H9 (cell line): ENCODE results near the gene IL1RAP. TPM values are rescaled to one million over a fixed set of nuclear protein-coding genes. Genes with fewer than 3 reads are reported as not detected.

Experiments
- DNase-seq: peaks from one replicate; pipeline ENCODE4 v3.0.0-alpha.2; 2017
- H2AFZ ChIP-seq: one replicate; pipeline ENCODE4 v1.6.1; 2013; ENCODE audit warnings: mild to moderate bottlenecking, low read length, control low read depth, moderate library complexity
- H2AK5ac ChIP-seq: 2 replicates; pipeline ENCODE4 v1.6.1; 2013; ENCODE audit warnings: low read length, control low read depth, mixed read lengths; ENCODE audit not compliant: insufficient read length
- H2BK120ac ChIP-seq: one replicate; pipeline ENCODE4 v1.6.1; 2013; ENCODE audit warnings: low read depth, mild to moderate bottlenecking, low read length, control low read depth, inconsistent platforms; ENCODE audit not compliant: poor library complexity, severe bottlenecking
- H2BK12ac ChIP-seq: 2 replicates; pipeline ENCODE4 v1.6.1; 2013; ENCODE audit warnings: low read length, control low read depth, mixed read lengths, low read depth; ENCODE audit not compliant: insufficient read length
- H2BK15ac ChIP-seq: 2 replicates; pipeline ENCODE4 v1.6.1; 2013; ENCODE audit warnings: low read depth, low read length, control low read depth
- H2BK20ac ChIP-seq: one replicate; pipeline ENCODE4 v1.6.1; 2013; ENCODE audit warnings: low read depth, mild to moderate bottlenecking, low read length, control low read depth, inconsistent platforms; ENCODE audit not compliant: poor library complexity, severe bottlenecking
- H2BK5ac ChIP-seq: 2 replicates; pipeline ENCODE4 v1.6.1; 2013; ENCODE audit warnings: low read length, control low read depth, mixed read lengths; ENCODE audit not compliant: insufficient read length
- H3K14ac ChIP-seq: 2 replicates; pipeline ENCODE4 v1.6.1; 2013; ENCODE audit warnings: low read length, control low read depth; ENCODE audit not compliant: insufficient read depth
- H3K18ac ChIP-seq: 2 replicates; pipeline ENCODE4 v1.6.1; 2013; ENCODE audit warnings: low read depth, mild to moderate bottlenecking, mixed read lengths, low read length, control low read depth; ENCODE audit not compliant: insufficient read length
- H3K23ac ChIP-seq: 2 replicates; pipeline ENCODE4 v1.6.1; 2013; ENCODE audit warnings: low read length, control low read depth, mixed read lengths, low read depth; ENCODE audit not compliant: insufficient read length
- H3K23me2 ChIP-seq: 2 replicates; pipeline ENCODE4 v1.6.1; 2013; ENCODE audit warnings: low read depth, mild to moderate bottlenecking, mixed read lengths, low read length, control low read depth; ENCODE audit not compliant: insufficient read length, poor library complexity, severe bottlenecking
- H3K27ac ChIP-seq: 2 replicates; pipeline ENCODE4 v1.5.1; 2013; ENCODE audit warnings: low read length, control low read depth, mixed read lengths, low read depth; ENCODE audit not compliant: insufficient read length
- H3K27me3 ChIP-seq: 2 replicates; pipeline ENCODE4 v1.6.1; 2013; ENCODE audit warnings: low read length, control low read depth, inconsistent platforms; ENCODE audit not compliant: insufficient read depth
- H3K4ac ChIP-seq: 2 replicates; pipeline ENCODE4 v1.6.1; 2013; ENCODE audit warnings: low read depth, mild to moderate bottlenecking, control low read depth, inconsistent platforms, low read length, moderate library complexity
- H3K4me1 ChIP-seq: 2 replicates; pipeline ENCODE4 v1.6.1; 2013; ENCODE audit warnings: low read length, control low read depth, inconsistent platforms; ENCODE audit not compliant: insufficient read depth
- H3K4me2 ChIP-seq: 2 replicates; pipeline ENCODE4 v1.6.1; 2013; ENCODE audit warnings: low read length, control low read depth, mixed read lengths; ENCODE audit not compliant: insufficient read length, insufficient read depth
- H3K56ac ChIP-seq: 2 replicates; pipeline ENCODE4 v1.6.1; 2013; ENCODE audit warnings: low read depth, mild to moderate bottlenecking, mixed read lengths, low read length, control low read depth; ENCODE audit not compliant: insufficient read length
- H3K79me1 ChIP-seq: 2 replicates; pipeline ENCODE4 v1.6.1; 2013; ENCODE audit warnings: low read depth, mild to moderate bottlenecking, moderate library complexity, low read length, control low read depth, inconsistent platforms; ENCODE audit not compliant: insufficient read depth, poor library complexity, severe bottlenecking
- H3K79me2 ChIP-seq: 2 replicates; pipeline ENCODE4 v1.6.1; 2013; ENCODE audit warnings: low read length, control low read depth, inconsistent platforms; ENCODE audit not compliant: insufficient read depth
- H3K9ac ChIP-seq: 2 replicates; pipeline ENCODE4 v1.6.1; 2013; ENCODE audit warnings: low read length, control low read depth, mixed read lengths; ENCODE audit not compliant: insufficient read length; ENCODE audit errors: extremely low read depth
- H3K9me3 ChIP-seq: one replicate; pipeline ENCODE4 v1.6.1; 2013; ENCODE audit warnings: low read depth, low read length, inconsistent platforms; ENCODE audit not compliant: control insufficient read depth
- H3T11ph ChIP-seq: one replicate; pipeline ENCODE4 v1.6.1; 2013; ENCODE audit warnings: mild to moderate bottlenecking, low read length, control low read depth, inconsistent platforms
- H4K20me1 ChIP-seq: one replicate; pipeline ENCODE4 v1.6.1; 2013; ENCODE audit not compliant: control insufficient read depth, insufficient read length, insufficient read depth
- H4K5ac ChIP-seq: 2 replicates; pipeline ENCODE4 v1.6.1; 2013; ENCODE audit warnings: low read depth, mild to moderate bottlenecking, mixed read lengths, low read length, control low read depth; ENCODE audit not compliant: insufficient read length
- H4K8ac ChIP-seq: replicated peaks from 2 replicates; pipeline ENCODE4 v1.6.1; 2013; ENCODE audit warnings: low read length, control low read depth, mixed read lengths, low read depth; ENCODE audit not compliant: insufficient read length
- H4K91ac ChIP-seq: 2 replicates; pipeline ENCODE4 v1.6.1; 2013; ENCODE audit warnings: low read depth, mild to moderate bottlenecking, moderate library complexity, mixed read lengths, low read length, control low read depth; ENCODE audit not compliant: insufficient read length
- H3K27ac Mint-ChIP-seq, 3 experiments: 2 replicates in 2 of 3; 3 replicates in 1 of 3; pipeline ENCODE4 v1.8.0; 2020 to 2021; ENCODE audit warnings: mixed read lengths in 3 of 3, mild to moderate bottlenecking in 1 of 3, moderate library complexity in 1 of 3
- H3K27me3 Mint-ChIP-seq: 2 replicates; pipeline ENCODE4 v1.8.0; 2021; ENCODE audit warnings: low read depth, mild to moderate bottlenecking, moderate library complexity, mixed read lengths
- H3K36me3 Mint-ChIP-seq, 3 experiments: 2 replicates in 2 of 3; 3 replicates in 1 of 3; pipeline ENCODE4 v1.8.0; 2020 to 2021; ENCODE audit warnings: low read depth in 3 of 3, mixed read lengths in 3 of 3; ENCODE audit not compliant: insufficient read depth in 1 of 3
- H3K4me1 Mint-ChIP-seq, 2 experiments: 2 replicates each; pipeline ENCODE4 v1.8.0; 2020; ENCODE audit warnings: mixed read lengths in 2 of 2
- H3K4me3 Mint-ChIP-seq, 2 experiments: 2 replicates in 1 of 2; 3 replicates in 1 of 2; pipeline ENCODE4 v1.8.0; 2020 to 2021; ENCODE audit warnings: mild to moderate bottlenecking in 2 of 2, mixed read lengths in 2 of 2, moderate library complexity in 1 of 2
- H3K9me3 Mint-ChIP-seq, 2 experiments: 2 replicates in 1 of 2; 3 replicates in 1 of 2; pipeline ENCODE4 v1.8.0; 2020; ENCODE audit warnings: mild to moderate bottlenecking in 2 of 2, mixed read lengths in 2 of 2, moderate library complexity in 1 of 2
- CTCF ChIP-seq: fragments of 200-600 bp; sonication (generic); conservative IDR thresholded peaks from 3 replicates; pipeline ENCODE4 v1.8.0; 2021; ENCODE audit warnings: antibody characterized with exemption, mild to moderate bottlenecking
- WGBS: extraction: QIAGEN DNeasy Blood & Tissue Kit; methylation state at CpG from one replicate; pipeline ENCODE4 v1.1.7; 2013; ENCODE audit warnings: missing lambda C conversion rate, low lambda C conversion rate, mixed read lengths; ENCODE audit not compliant: insufficient read length; ENCODE audit errors: extremely low coverage; 5-methylcytosine and 5-hydroxymethylcytosine counted together
- total RNA-seq: library from RNA; stranded (reverse); gene quantifications from 2 replicates; pipeline ENCODE4 v1.2.1, GENCODE V29; 2021

The IL1RAP gene
- total RNA-seq, 1 experiment from 2014 or later, result 4.6 TPM

GRCh38 chr3:190505381-190506003 lies 8.4 kb upstream of the IL1RAP start:
- H2BK120ac ChIP-seq, result no peak overlapping the region
- no peak overlapping the region for H3K27ac ChIP-seq
- no peak for DNase-seq
- no peak overlapping the region for H3K56ac ChIP-seq
- H3K4me2 ChIP-seq, result no peak overlapping the region
- no CpG with 5 or more reads among the region's 3 CpGs for WGBS
- H2BK20ac ChIP-seq, result no peak overlapping the region
- H3K14ac ChIP-seq, result no peak overlapping the region
- no peak overlapping the region for H2BK5ac ChIP-seq
- H4K20me1 ChIP-seq, result no peaks in the 10 kb centered on the region
- no peak overlapping the region for H4K8ac ChIP-seq
- no peak for TF ChIP-seq CTCF
- H3K79me2 ChIP-seq, result no peaks in the 10 kb centered on the region
- H3K23me2 ChIP-seq, result no peaks in the 10 kb centered on the region
- H3K9me3 Mint-ChIP-seq, result no peaks in the 10 kb centered on the region
- H3K27me3 Mint-ChIP-seq, result 0 out of 2 replicates have a peak, but pooled peaks cover 2% of the 10 kb centered on the region
- no peak overlapping the region for H3K4ac ChIP-seq
- H3K4me3 Mint-ChIP-seq, result no peak overlapping the region
- no peak overlapping the region for H3K23ac ChIP-seq
- H2BK12ac ChIP-seq, result no peak overlapping the region
- no peak overlapping the region for H2AFZ ChIP-seq
- peaks cover 3 to 4% of the 10 kb centered on the region in 2 experiments; a peak in 1 of 4 replicates for H3K4me1 Mint-ChIP-seq
- H3K27me3 ChIP-seq, result no peaks in the 10 kb centered on the region
- no peaks in the 10 kb centered on the region for H3K79me1 ChIP-seq
- H3K9ac ChIP-seq, result no peak overlapping the region
- H3K9me3 ChIP-seq, result no peaks in the 10 kb centered on the region
- no peak overlapping the region for H3K27ac Mint-ChIP-seq
- no peak overlapping the region for H4K5ac ChIP-seq
- H3K18ac ChIP-seq, result no peak overlapping the region
- H2BK15ac ChIP-seq, result no peak overlapping the region
- H4K91ac ChIP-seq, result no peak overlapping the region
- H3K4me1 ChIP-seq, result no peaks in the 10 kb centered on the region; the same call in 1 of the 2 replicates
- no peaks in the 10 kb centered on the region for H3K36me3 Mint-ChIP-seq
- no peak overlapping the region for H2AK5ac ChIP-seq
- H3T11ph ChIP-seq, result no peak overlapping the region
